Heart right ventricle (tissue), 16 donors: Measurements from ENCODE around the gene ZKSCAN7. TPM values are rescaled to one million over a fixed set of nuclear protein-coding genes. Genes with fewer than 3 reads are reported as not detected.

Experiments
- ATAC-seq, 8 donors: fragments of 200-7000 bp; cut with Tn5 transposase; one replicate each; pipeline ENCODE4 v1.9.1; 2020; ENCODE audit warnings: mild to moderate bottlenecking in 8 of 8, moderate library complexity in 8 of 8, moderate number of reproducible peaks in 1 of 8
- DNase-seq, 2 donors: peaks; one replicate each; pipeline ENCODE4 v3.0.0-alpha.2; 2020
- H3K27ac ChIP-seq, 10 donors: fragments of 200-600 bp; sonication (generic) in 2 of 10; one replicate each; pipeline versions ENCODE4 v1.5.0 to v1.8.0; 2020 to 2022; ENCODE audit warnings: mild to moderate bottlenecking in 3 of 10
- H3K27me3 ChIP-seq, 7 donors: fragments of 200-600 bp; one replicate each; pipeline ENCODE4 v1.8.0; 2021 to 2022; ENCODE audit warnings: mild to moderate bottlenecking in 2 of 7
- H3K36me3 ChIP-seq, 9 donors: fragments of 200-600 bp; sonication (generic) in 1 of 9; one replicate each; pipeline versions ENCODE4 v1.5.0 to v1.8.0; 2020 to 2022; ENCODE audit warnings: mild to moderate bottlenecking in 2 of 9
- H3K4me1 ChIP-seq, 9 donors: fragments of 200-600 bp; sonication (generic) in 1 of 9; one replicate each; pipeline versions ENCODE4 v1.5.0 to v1.8.0; 2020 to 2022; ENCODE audit warnings: mild to moderate bottlenecking in 4 of 9
- H3K4me3 ChIP-seq, 10 donors: fragments of 200-600 bp; sonication (generic) in 2 of 10; one replicate each; pipeline versions ENCODE4 v1.5.0 to v1.8.0; 2020 to 2022; ENCODE audit warnings: mild to moderate bottlenecking in 7 of 10, moderate library complexity in 2 of 10
- H3K9me3 ChIP-seq, 11 donors: fragments of 200-600 bp in 10 of 11; sonication (generic) in 2 of 11; one replicate each; pipeline versions ENCODE4 v1.5.0 to v1.8.0; 2013 to 2022; ENCODE audit warnings: mild to moderate bottlenecking in 2 of 11, control low read depth in 1 of 11, moderate library complexity in 1 of 11
- CTCF ChIP-seq, 9 donors: fragments of 200-600 bp; sonication (generic) in 2 of 9; IDR thresholded peaks; one replicate each; pipeline versions ENCODE4 v1.5.0 to v1.8.0; 2021 to 2022; ENCODE audit warnings: antibody characterized with exemption in 9 of 9, mild to moderate bottlenecking in 5 of 9, moderate library complexity in 1 of 9
- WGBS, 2 donors: extraction: QIAGEN DNeasy Blood & Tissue Kit; methylation state at CpG; one replicate each; pipeline ENCODE4 v1.1.7; 2013; ENCODE audit warnings: inconsistent platforms in 1 of 2; 5-methylcytosine and 5-hydroxymethylcytosine counted together
- intact Hi-C, 10 donors: fragments of 100-400 bp; cut with DNase I; formaldehyde crosslinking; loops; one replicate each; pipeline versions ENCODE4 v1.11.1 to v1.14.2; 2022
- polyA plus RNA-seq, 2 donors: library from polyadenylated mRNA; stranded (reverse); fragments of 200-250 nt; gene quantifications; one replicate each; pipeline ENCODE4 v1.2.3, GENCODE V29; 2013
- total RNA-seq, 10 donors: library from RNA; stranded (reverse); fragmentation: NEBNext Ultra II Directional in 3 of 10; extraction: Animal tissue kit (Norgen Biotek cat#: 25700) in 3 of 10; gene quantifications; one replicate each; pipeline versions ENCODE4 v1.2.1 to v1.2.4, GENCODE V29; 2021 to 2023
- donor health status: Arrhythmogenic right ventricular cardiomyopathy.
- donor health status: ischemic (EF 13 %, LVEDD 7.1; RV severe dilation, severe dysfunction).
- donor health status: healthy with polysubstance abuse.
- donor health status: DM: no; HTN: yes; CAD: no.
- donor health status: DM: no; HTN: no; CAD: no.
- donor health status: ischemic (EF 25% LVEDD 6.9; RV normal size, moderate dysfunction).
- donor health status: ischemic (EF 25% LVEDD 5.7; RV mildly dilated, moderate dysfunction).
- donor health status: healthy.
- donor health status: DM: yes; HTN: yes; CAD: no.
- donor health status: Ischemic cardiomyopathy.
- donor health status: ischemic (EF 35%, LVEDD 5.7; RV mildly dilated, moderate dysfunction).
- donor health status: nonischemic (EF 11% LVEDD 7.7; RV severe dilation, severe dysfunction).
- donor health status: DM: yes; HTN: yes; CAD: no.
- donor health status: PGD.
- donor health status: ischemic (EF 29% LVEDD 5.4; RV normal size, mild dysfunction).
- donor health status: nonischemic (EF 23%, LVEDD 6.1; RV moderate dilation, normal function).

ZKSCAN7 gene
- total and polyA plus RNA-seq, 12 donors, result 1.2 to 3.9 (median 2.4) TPM

GRCh38 chr3:44555723-44556122 lies 730 bp downstream of the ZKSCAN7 start:
- peaks cover 4 to 16% (median 11%) of the 10 kb centered on the region in 9 donors for H3K4me1 ChIP-seq
- ATAC-seq, result no peak
- intact Hi-C loops, result loop anchor here in 1 of 10 donors (2.0 kb wide), 1 partner anchor 69 kb away; the partner anchor contains the start of gene ZNF197

GRCh38 chr3:44557074-44557473 lies 2.1 kb downstream of the ZKSCAN7 start:
- ATAC-seq (no peak), DNase-seq (no peak)
- TF ChIP-seq CTCF (IDR thresholded peaks at IDR 0.05), result no peak
- peaks cover 0 to 5% (median 2%) of the 10 kb centered on the region in 7 donors for H3K27me3 ChIP-seq
- no peak overlapping the region for H3K4me3 ChIP-seq
- H3K27ac ChIP-seq, result no peak overlapping the region
- peaks cover 0 to 6% (median 0%) of the 10 kb centered on the region in 11 donors for H3K9me3 ChIP-seq
- WGBS, 2 donors, result 97% methylated on average over 9 of the region's 9 CpGs
- peaks cover 0 to 39% (median 0%) of the 10 kb centered on the region in 9 donors for H3K36me3 ChIP-seq
- peaks cover 4 to 16% (median 11%) of the 10 kb centered on the region in 9 donors for H3K4me1 ChIP-seq
- intact Hi-C loops, result no loop called here

More at GRCh38 chr3:44555723-44556122, 730 bp downstream of the ZKSCAN7 start:
- peak overlapping the region in 5 of 10 donors; percentile 43 to 83 (median 76) for H3K27ac ChIP-seq
- H3K9me3 ChIP-seq, result no peaks in the 10 kb centered on the region
- peaks cover 0 to 14% (median 8%) of the 10 kb centered on the region in 7 donors for H3K27me3 ChIP-seq
- no peak for TF ChIP-seq CTCF (IDR thresholded peaks at IDR 0.05)
- 12 to 15% methylated on average over 5 of the region's 5 CpGs for WGBS, 2 donors
- peak overlapping the region; percentile 54 to 85 (median 74) for H3K4me3 ChIP-seq
- peaks cover 0 to 27% (median 0%) of the 10 kb centered on the region in 9 donors for H3K36me3 ChIP-seq
- DNase-seq, result no peak

GRCh38 chr3:44561076-44561475 lies 6.1 kb downstream of the ZKSCAN7 start:
- WGBS, 2 donors, result 88 to 90% methylated on average over 1 of the region's 1 CpG
- intact Hi-C loops, result no loop called here
- Histone ChIP-seq H3K4me1 (peaks cover under 1 to 6% (median 2%) of the 10 kb centered on the region in 9 donors), H3K4me3 (no peak overlapping the region), H3K36me3 (peaks cover 0 to 49% (median 0%) of the 10 kb centered on the region in 9 donors), H3K27me3 (no peaks in the 10 kb centered on the region), H3K9me3 (peaks cover 0 to 22% (median 0%) of the 10 kb centered on the region in 11 donors), H3K27ac (no peak overlapping the region)
- DNase-seq (no peak), ATAC-seq (no peak)
- TF ChIP-seq CTCF (IDR thresholded peaks at IDR 0.05), result no peak

- DNase-seq (no peak), ATAC-seq (no peak)
- TF ChIP-seq CTCF (IDR thresholded peaks at IDR 0.05), result no peak
- peaks cover 0 to 22% (median 0%) of the 10 kb centered on the region in 11 donors for H3K9me3 ChIP-seq
- 96 to 97% methylated on average over 3 of the region's 3 CpGs for WGBS, 2 donors
- no peaks in the 10 kb centered on the region for H3K27me3 ChIP-seq
- intact Hi-C loops, result no loop called here
- H3K36me3 ChIP-seq, result peaks cover 0 to 47% (median 0%) of the 10 kb centered on the region in 9 donors
- no peaks in the 10 kb centered on the region for H3K4me1 ChIP-seq
- no peak overlapping the region for H3K27ac ChIP-seq
- H3K4me3 ChIP-seq, result no peak overlapping the region
These were observed 7.2 kb downstream of the ZKSCAN7 start for GRCh38 chr3:44562147-44562546.
